H1 (cell line): ENCODE results near the gene RBM8A. TPM values are rescaled to one million over a fixed set of nuclear protein-coding genes. Genes with fewer than 3 reads are reported as not detected.
A peak's percentile ranks its signal among the peaks of the same experiment; 100 is the strongest.

Experiments used
- ASH2L ChIP-seq: fragments of 200-600, 300-600 bp; sonication (generic); IDR thresholded peaks from one replicate; pipeline ENCODE4 v1.7.1; 2017; ENCODE audit warnings: low read length
- CBX8 ChIP-seq: fragments of 300-800, 300-1000 bp; sonication (generic); IDR thresholded peaks from 2 replicates; pipeline ENCODE4 v1.7.1; 2016; ENCODE audit warnings: low read depth, low read length, borderline replicate concordance
- E2F6 ChIP-seq: IDR thresholded peaks from 2 replicates; pipeline ENCODE4 v1.6.1; 2012; ENCODE audit warnings: inconsistent platforms
- FOSL1 ChIP-seq: IDR thresholded peaks from 2 replicates; pipeline ENCODE4 v1.6.1; 2011; ENCODE audit warnings: mild to moderate bottlenecking, low read depth, low read length, moderate library complexity; ENCODE audit not compliant: insufficient read depth
- POLR2A ChIP-seq, 2 experiments: IDR thresholded peaks; 1 replicate in 1 of 2; 2 replicates in 1 of 2; pipeline ENCODE4 v1.6.1; 2011; ENCODE audit warnings: low read depth in 2 of 2, low read length in 2 of 2, mild to moderate bottlenecking in 2 of 2; ENCODE audit errors: control extremely low read depth in 1 of 2
- POLR2AphosphoS5 ChIP-seq: IDR thresholded peaks from 2 replicates; pipeline ENCODE4 v1.6.1; 2011; ENCODE audit warnings: low read depth, low read length
- POU5F1 ChIP-seq: IDR thresholded peaks from 2 replicates; pipeline ENCODE4 v1.6.1; 2011; ENCODE audit warnings: low read depth, mild to moderate bottlenecking, low read length, moderate library complexity
- RAD21 ChIP-seq, 2 experiments: IDR thresholded peaks in 1 of 2; conservative IDR thresholded peaks in 1 of 2; 2 replicates each; pipeline ENCODE4 v1.6.1; 2011; ENCODE audit warnings: low read depth in 2 of 2, low read length in 2 of 2, improper control_type of control experiment in 1 of 2, inconsistent platforms in 1 of 2, mild to moderate bottlenecking in 1 of 2, moderate library complexity in 1 of 2
- SP2 ChIP-seq: IDR thresholded peaks from 2 replicates; pipeline ENCODE4 v1.6.1; 2012; ENCODE audit warnings: mild to moderate bottlenecking, low read length, inconsistent platforms
- SP4 ChIP-seq: IDR thresholded peaks from 2 replicates; pipeline ENCODE4 v1.6.1; 2012; ENCODE audit warnings: low read length, inconsistent platforms
- TAF1 ChIP-seq: IDR thresholded peaks from 2 replicates; pipeline ENCODE4 v1.6.1; 2011; ENCODE audit warnings: mild to moderate bottlenecking, low read depth, low read length
- polyA plus RNA-seq, 7 experiments: library from polyadenylated mRNA; depleted of rRNA in 3 of 7; stranded (reverse) in 5 of 7; unstranded in 2 of 7; fragments of >200 nt in 5 of 7; fragments of 200-250 nt in 2 of 7; gene quantifications; 1 replicate in 5 of 7; 2 replicates in 1 of 7; 4 replicates in 1 of 7; pipeline versions ENCODE4 v1.2.1 to v1.2.3, GENCODE V29; 2011 to 2013; ENCODE audit warnings: missing spikeins in 2 of 7, mixed read lengths in 2 of 7
- total RNA-seq: library from RNA; stranded (reverse); fragmentation: NEBNext Ultra II Directional; extraction: Animal tissue kit (Norgen Biotek cat#: 25700); gene quantifications from 2 replicates; pipeline ENCODE4 v1.2.1, GENCODE V29; 2021

Gene RBM8A
- total and polyA plus RNA-seq, 2 of the 8 experiments (the other 6 are each of a cell fraction or from before 2014, with no cell fraction given) = 125 to 216 TPM

- TF ChIP-seq FOSL1 = no peak
- peak; percentile 46; the same call in 1 of the 2 replicates for TF ChIP-seq TAF1
- TF ChIP-seq ASH2L = peak; percentile 41
- peak in 1 of 2 experiments; percentile 37; a peak in 2 of 3 replicates for TF ChIP-seq POLR2A (IDR thresholded peaks at IDR 0.05; ENCODE audit: control extremely low read depth in 1 of 2, low read depth in 2 of 2, low read length in 2 of 2)
- 0 out of 2 replicates have a peak, but pooled peaks have one; percentile 20 for TF ChIP-seq POLR2AphosphoS5
- TF ChIP-seq POU5F1 = no peak
- peak in 1 of 2 experiments; percentile 3; a peak in 1 of 4 replicates for TF ChIP-seq RAD21 (IDR thresholded peaks at IDR 0.05 in 1 of 2, conservative IDR thresholded peaks at IDR 0.05 in 1 of 2; ENCODE audit: low read depth in 2 of 2, low read length in 2 of 2)
- TF ChIP-seq E2F6 = no peak
- TF ChIP-seq CBX8 = no peak
- TF ChIP-seq SP2 = no peak
- 0 out of 2 replicates have a peak, but pooled peaks have one; percentile 65 for TF ChIP-seq SP4
- TF ChIP-seq, all 59 proteins: peak for 12
These were observed 33.3 kb upstream of the RBM8A start (continued) for GRCh38 chr1:145960468-145961108.
